HG02798 (cell line): ENCODE measurements around the gene C3orf80.
A peak's percentile ranks its signal among the peaks of the same experiment; 100 is the strongest.
"Not testable (repeated sequence)": the region's sequence is repeated elsewhere in the genome, so short reads cannot be mapped to it uniquely, and the experiment has no call there.

Experiments used
- ATAC-seq: cut with Tn5 transposase; IDR thresholded peaks from one replicate; pipeline ENCODE4 v1.9.1; 2021; ENCODE audit warnings: mild to moderate bottlenecking; ENCODE audit not compliant: unreplicated experiment, poor library complexity

Gene C3orf80

DNA sequence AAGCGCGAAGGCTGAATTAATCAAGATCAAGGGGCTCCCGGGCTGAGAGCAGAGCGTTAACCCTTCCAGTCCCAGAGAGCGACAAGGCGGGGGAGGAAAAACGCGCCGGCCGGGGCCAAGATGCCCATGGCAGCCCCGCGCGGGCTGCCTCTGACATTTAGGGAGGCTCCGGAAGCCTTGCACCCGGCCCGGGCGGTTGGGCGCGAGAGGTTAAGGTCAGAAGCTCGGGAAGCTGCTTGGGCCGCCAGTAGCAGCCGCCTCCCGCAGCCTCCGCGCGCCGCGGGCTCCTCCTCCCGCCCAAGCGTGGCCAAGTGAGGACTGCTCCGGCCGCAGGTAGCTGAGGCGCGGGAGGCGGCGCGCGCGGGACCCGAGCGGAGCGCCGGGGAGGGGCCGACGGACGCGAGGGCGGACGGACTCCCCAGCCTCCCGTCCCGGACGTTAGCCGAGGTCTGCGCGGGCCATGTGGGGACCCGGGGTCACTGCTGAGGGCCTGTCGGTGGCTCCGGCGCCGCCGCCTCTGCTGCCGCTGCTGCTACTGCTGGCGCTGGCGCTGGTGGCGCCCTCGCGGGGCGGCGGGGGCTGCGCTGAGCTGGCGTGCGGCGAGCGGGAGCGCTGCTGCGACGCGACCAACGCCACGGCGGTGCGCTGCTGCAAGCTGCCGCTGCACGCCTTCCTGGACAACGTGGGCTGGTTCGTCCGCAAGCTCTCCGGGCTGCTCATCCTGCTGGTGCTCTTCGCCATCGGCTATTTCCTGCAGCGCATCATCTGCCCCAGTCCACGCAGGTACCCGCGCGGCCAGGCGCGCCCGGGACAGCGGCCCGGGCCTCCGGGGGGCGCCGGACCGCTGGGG, at the start of gene C3orf80:
C3orf80 (plus strand) TSS at position 247 of the 850 bp plus-strand sequence; CDS start at position 461, 214 bp downstream.
- ATAC-seq = peak; percentile 81

- ATAC-seq = no peak
Observed at GRCh38 chr3:160176923-160177322, 48.3 kb upstream of the C3orf80 start.

DNA sequence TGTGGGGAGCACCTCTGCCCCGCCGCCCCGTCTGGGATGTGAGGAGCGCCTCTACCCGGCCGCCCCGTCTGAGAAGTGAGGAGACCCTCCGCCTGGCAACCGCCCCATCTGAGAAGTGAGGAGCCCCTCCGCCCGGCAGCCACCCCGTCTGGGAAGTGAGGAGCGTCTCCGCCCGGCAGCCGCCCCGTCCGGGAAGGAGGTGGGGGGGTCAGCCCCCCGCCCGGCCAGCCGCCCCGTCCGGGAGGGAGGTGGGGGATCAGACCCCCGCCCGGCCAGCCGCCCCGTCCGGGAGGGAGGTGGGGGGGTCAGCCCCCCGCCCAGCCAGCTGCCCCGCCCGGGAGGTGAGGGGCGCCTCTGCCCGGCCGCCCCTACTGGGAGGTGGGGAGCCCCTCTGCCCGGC, 46.6 kb upstream of the C3orf80 start:
- not testable (repeated sequence) for ATAC-seq

GRCh38 chr3:160179403-160179802, 45.8 kb upstream of the C3orf80 start:
- not testable (repeated sequence) for ATAC-seq

GRCh38 chr3:160179906-160180305, 45.3 kb upstream of the C3orf80 start:
- ATAC-seq = no peak

- no peak for ATAC-seq
Observed at GRCh38 chr3:160180581-160181216, 44.5 kb upstream of the C3orf80 start.

GRCh38 chr3:160183345-160184076, 41.7 kb upstream of the C3orf80 start:
- peak; percentile 42 for ATAC-seq

GRCh38 chr3:160184655-160185054, 40.6 kb upstream of the C3orf80 start:
- ATAC-seq = no peak

GRCh38 chr3:160185751-160186150, 39.5 kb upstream of the C3orf80 start:
- ATAC-seq = no peak

DNA sequence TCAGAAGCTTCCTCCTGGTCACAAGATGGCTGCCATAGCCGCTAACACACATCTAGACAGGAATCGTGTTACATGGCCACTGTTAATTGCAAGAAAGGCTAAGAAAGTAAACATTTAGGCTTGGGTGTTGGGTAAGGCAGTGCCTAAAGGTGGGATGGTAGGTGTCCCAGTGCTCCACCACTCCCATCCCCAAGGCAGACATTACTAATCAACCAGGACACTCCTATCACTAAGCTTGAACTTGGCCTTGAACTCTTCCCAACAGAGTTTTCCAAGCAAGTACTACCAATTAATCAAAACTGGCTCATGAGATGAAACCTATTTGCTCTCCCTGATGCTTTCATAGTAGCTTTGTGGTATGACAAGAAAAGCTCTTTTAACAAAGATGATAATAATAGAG, 37.9 kb upstream of the C3orf80 start:
- no peak for ATAC-seq

DNA sequence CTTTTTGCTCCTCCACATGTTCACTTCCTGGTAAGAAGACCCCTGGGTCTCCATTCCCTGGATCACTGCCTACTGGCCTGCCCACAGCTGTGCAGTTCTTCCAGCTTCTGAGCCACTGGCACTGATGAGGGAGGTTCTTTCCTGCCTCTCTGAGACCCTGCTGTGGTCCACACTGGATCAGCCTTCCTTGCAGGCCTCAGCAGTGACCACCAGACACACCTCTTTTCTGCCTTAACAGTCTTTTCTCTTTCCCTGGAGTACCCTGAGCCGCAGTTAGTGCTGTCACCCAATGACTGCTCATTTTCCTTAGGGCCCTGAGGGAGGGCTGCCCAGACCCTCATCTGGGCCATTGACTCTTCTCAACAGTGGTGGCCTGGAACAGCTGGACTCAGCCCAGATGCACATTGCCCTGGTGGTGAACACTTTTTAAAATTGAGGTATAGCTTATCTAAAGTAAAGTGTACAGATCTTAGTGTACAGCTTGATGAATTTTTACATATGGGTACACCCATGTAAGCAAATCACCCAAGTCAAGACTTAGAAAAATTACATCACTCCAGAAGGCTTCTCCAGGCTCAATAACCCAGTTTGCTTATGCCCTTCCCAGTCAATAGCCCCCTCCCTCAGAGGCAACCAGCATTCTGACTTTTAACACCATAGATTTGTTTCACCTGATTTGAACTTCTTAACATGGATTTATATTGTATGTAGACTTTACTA, 32.8 kb upstream of the C3orf80 start:
- no peak for ATAC-seq

DNA sequence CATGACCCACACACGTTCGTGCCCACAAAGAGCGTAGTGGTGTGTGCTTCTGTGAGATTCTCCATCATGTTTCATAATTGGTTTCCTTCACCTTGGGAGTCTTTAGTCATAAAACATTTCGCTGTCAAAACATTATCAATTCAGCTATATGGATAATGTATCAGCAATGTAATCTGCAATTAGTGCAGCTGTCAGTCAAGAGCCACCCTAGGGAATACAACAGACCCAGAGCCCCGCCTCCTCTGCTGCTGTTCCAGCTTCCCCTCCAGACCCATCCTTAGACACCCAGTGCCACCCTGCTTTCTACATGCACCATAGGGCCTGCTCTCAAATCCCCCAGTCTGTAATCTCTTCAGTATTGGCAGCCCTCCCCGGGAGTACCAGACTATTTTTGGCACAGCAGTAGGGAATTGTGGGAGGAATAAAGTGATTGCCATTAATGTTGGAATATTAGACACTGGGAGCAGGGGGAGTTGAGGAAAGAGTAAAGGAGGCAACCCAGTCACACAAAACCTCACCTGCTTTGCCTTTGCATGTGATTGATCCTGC, 31.5 kb upstream of the C3orf80 start:
- no peak for ATAC-seq

DNA sequence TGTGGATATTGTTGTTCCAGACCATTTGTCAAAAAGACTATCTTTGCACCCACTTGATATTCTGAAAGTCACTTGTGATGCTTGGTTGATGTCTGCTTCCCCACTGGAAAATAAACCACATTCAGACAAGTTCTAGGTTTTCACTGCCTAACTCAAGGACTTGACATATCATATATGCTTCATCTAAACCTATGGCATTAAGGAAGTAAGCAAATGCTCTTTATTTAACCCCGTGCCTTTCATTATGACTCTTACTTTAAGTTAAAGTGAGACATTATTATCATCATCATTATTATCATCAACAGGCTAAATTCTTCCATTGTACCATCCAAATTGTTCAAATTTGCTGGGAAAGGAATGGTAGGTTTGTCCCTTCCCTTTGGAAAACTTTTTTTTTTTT, 30.8 kb upstream of the C3orf80 start:
- ATAC-seq = no peak

DNA sequence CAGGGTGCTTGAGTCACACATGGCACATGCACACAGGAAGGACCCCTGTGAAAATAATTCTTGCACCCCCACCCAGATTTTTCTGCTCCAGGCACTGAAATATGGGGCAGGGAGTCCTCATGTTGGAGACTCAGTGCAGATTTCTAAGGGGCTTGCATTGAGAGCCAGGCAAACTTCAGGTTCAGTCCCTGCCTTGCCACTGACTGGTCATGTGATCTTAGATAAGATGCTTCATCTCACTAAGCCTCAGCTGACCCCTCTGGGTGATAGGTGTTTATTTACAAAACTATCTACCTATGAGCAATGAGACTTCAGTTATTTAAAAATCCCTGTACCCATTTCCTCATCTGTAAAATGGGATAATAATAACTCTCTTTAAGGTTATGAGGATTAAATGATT, 30.1 kb upstream of the C3orf80 start:
- no peak for ATAC-seq

DNA sequence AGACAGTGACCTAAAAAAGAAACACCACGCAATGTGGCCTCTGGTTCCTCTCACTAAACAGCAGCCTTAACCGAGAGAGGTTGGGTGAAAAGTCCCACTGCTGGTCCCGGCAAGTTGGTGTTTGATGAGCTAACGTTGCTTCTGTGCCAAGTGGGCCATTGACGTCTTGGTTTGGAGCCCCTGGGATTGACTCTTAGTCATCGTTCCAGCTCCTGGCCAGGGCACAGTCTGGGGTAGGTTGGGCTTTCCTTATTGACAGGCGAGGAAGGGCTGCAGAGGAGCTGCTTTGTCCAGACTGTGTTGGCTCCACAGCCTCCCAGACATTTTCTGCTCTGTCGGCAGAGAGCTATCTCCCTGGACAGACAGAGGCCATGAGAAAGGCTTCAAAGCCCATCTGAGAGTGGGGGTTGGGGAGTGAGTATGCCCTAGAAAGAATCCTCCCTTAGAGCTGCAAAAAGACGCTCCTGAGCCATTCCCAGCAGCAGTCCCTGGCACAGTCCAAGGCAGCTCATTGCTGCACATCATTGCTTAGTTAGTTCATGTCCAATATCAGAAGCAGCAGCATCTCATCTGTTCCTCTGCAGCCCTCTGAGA, 28.6 kb upstream of the C3orf80 start:
- no peak for ATAC-seq

DNA sequence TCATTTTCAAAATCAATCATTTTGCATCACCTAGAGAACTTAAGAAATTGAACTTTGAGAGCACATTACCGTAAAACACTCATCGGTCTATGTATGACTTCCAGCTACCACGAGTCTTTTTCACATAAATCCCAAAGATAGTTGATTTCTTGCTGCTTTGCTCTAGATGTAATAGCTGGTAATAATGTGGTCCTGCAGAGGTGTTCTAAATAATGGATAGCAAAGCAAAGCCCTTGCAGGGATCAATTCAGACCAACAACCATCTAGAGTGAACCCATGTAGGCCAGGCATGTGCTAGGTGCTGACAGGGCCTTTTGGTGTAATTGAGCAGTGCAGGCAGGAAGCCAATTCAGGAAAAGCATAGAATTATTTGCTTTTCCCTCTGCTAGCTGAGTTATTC, 26.1 kb upstream of the C3orf80 start:
- no peak for ATAC-seq

DNA sequence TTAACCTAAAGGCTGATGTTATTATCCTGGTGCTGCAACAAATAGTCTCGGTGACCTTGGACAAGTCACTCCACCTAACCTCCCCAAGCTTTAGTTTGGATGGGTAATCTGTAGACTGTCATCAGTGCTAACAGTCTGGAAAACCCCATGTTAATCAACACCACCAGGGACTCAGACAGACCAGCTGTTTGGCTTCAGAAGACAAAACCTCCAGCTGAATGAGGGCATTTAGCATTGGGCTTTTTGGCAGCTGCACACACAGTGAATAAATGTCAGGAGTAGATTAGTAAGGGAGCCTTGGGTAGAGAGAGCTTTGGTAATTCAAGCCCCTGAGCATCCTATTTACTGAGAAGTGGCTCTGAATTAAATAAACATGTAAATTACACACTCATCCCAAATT, 24.9 kb upstream of the C3orf80 start:
- ATAC-seq = peak; percentile 84

DNA sequence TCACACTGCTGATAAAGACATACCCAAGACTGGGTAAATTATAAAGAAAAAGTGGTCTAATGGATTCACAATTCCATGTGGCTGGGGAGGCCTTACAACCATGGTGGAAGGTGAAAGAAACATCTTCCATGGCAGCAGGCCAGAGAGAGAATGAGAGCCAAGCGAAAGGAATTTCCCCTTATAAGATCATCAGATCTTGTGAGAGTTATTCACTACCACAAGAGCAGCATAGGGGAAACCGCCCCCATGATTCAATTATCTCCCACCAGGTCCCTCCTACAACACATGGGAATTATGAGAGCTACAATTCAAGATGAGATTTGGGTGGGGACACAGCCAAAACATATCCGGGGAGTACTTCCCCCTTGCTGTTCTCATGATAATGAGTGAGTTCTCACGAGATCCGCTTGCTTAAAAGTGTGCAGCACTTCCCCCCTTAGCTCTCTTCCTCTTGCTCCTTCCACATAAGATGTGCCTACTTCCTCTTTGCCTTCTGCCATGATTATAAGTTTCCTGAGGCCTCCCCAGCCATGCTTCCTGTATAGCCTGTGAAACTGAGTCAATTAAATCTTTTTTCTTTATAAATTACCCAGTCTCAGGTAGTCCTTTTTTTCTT, 20.7 kb upstream of the C3orf80 start:
- ATAC-seq = not testable (repeated sequence)

GRCh38 chr3:160205606-160206005, 19.6 kb upstream of the C3orf80 start:
- no peak for ATAC-seq
